HTR-8/SVneo (cell line): ENCODE measurements around the gene ARL13B.
"Not testable (repeated sequence)": the region's sequence is repeated elsewhere in the genome, so short reads cannot be mapped to it uniquely, and the experiment has no call there.

ENCODE experiments used
- DNase-seq: peaks from one replicate; pipeline ENCODE4 v3.0.0; 2011; ENCODE audit warnings: low spot score, mixed read lengths; ENCODE audit not compliant: insufficient read length
- FAIRE-seq: peaks from 2 replicates; lab custom pipeline; 2011; peaks lifted over from hg19 to GRCh38; lab: Jason Lieb, UNC

The ARL13B gene

DNA sequence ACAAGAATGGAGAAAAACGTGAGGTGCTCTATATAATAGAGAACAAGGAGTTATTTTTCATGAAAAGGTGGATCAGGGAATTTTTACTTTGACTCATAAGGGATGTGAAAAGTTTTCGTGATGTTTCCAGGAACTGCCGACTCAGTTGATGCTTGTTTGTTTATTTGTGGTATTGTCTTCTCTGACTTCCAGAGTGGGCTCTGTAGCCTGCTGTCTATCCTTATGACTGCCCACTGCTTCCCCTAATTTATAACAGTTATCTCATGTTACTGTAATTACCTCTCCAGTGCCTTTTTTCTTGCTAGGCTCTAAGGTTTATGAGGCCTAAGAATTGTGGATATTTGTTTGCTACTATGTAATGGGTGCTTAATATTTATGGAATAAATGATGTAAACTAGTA, 12.3 kb downstream of the ARL13B start:
- DNase-seq (no peak), FAIRE-seq (no peak)

DNA sequence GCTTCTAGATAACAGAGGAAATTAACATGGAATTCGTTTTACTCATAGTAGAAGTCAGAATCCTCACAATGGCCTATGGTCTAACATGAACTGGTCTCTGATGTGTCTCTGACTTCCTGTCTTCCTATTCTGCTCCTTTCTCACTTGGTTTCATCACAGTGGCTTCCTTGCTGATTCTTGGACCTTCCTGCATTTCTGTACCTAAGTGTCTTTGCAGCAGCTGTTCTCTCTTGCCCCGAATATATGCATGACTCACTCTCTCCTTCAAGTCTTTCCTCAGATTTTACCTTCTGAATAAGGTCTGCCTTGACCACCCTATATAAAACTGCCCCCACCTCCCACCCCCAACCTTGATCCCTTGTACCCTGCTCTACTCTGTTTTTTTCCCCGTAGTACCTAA, 14.1 kb downstream of the ARL13B start:
- no peak for FAIRE-seq
- no peak for DNase-seq

DNA sequence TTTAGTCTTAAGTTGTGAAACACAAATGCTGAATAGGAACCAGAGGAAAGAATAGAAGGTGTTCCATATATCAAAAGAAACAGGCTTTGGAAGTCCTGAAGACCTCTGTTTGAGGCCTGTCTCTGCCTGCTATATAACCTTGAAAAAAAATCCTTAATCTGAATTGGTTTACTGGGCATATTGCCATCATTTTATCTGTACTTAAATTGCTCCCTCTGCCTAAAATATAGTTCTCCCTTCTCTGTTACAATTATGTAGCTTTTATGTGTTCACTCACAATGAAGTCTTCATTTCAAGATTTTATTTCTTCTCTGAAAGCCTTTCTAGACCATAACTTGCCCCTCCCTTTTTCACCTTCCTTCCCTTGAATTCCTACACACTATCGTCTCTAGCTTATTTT, 21.2 kb downstream of the ARL13B start:
- no peak for FAIRE-seq

DNA sequence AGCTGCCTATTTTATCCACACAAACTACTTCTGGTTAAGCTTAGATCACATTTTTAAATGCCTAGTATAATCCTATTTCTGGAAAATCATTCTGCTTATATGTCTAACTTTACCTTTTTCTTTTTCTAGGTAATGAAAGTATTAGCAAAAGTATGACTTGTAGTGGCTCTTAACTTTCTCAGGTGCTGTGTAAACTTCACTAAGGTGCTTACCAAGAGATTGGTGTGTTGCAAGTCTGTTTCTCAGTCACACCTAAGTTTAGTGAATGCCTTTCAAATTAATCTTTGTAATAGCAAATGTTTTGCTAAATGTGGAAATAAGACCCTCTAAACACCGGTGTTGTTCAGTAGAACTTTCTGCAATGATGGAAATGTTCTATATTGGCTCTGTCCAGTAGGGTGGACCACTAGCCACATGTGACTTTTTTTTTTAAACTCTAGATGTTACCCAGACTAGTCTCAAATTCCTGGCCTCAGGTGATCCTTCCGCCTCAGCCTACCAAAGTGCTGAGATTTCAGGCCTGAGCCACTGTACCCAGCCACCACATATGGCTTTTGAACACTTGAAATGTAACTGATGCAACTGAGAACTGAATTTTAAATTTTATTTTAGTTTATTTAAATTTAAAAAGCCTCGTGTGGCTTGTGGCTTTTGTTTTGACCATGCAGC, 22.0 kb downstream of the ARL13B start:
- DNase-seq (no peak), FAIRE-seq (no peak)

More for the DNA sequence above, 21.2 kb downstream of the ARL13B start:
- DNase-seq: no peak

DNA sequence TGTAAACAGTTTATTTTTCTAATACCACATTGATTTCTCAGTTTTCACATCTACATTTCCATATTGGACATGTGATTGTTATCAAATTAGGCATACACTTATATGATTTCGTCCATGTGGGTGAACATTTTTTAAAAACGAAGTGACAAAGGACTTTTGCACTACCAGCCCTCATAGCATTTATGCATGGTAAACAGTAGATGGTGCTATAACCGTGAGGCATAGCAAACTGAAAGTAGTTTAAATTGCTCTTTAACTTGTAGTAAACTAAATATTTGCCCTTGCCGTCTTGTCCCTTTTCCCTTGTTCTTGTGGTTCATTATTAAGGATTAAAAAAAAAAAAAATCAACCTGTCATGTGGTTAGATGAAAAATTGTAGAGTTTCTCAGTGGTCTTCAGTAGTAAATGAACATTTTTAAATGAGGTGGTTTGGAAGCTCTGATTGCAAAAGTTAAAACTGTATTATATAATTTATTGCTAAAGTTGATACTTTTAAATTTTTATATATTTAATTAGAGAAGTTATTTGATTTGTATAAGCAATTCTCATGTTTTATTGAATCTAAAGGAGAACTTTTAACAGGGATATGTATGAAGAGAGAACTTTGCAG, 24.5 kb downstream of the ARL13B start:
- no peak for FAIRE-seq

DNA sequence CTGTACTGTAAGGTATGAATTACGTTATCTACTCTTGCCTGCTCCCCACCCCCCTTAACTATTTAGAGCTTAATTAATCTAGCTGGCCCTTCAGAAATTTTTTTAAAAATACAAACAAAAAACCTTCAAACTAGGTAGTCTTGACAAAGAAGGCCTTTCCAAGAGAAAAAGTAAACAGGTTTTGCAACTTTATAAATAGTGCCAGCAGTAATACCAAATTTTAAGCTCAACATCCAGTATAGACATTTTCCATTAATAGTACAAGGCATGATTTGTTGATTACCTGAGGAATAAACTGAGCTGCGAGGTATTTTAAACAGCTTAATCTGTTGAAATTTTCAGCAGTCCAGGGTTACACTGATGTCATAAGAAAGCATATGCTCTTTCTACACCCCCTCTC, 28.3 kb downstream of the ARL13B start:
- DNase-seq: no peak
- FAIRE-seq: no peak

More for the DNA sequence above, 24.5 kb downstream of the ARL13B start:
- DNase-seq: peak; percentile 55

DNA sequence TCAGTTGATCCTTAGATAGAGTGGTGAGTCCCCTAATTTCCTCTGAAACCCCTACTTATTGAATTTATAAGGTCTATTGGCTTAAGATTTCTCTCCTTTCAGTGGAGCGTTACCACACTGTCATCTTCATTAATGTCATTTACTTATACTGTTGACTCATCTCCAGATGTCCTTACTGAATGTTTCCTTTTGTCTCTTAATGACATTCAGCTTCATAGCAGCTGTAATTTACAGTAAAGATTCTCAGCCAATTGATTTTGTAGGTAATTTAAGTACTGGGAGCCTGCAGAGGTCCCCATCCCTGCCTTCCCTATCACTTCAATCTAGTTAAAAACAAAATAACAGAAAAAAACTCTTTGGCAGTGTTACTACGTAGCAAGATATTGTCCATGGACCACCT, 29.7 kb downstream of the ARL13B start:
- DNase-seq: no peak
- no peak for FAIRE-seq

DNA sequence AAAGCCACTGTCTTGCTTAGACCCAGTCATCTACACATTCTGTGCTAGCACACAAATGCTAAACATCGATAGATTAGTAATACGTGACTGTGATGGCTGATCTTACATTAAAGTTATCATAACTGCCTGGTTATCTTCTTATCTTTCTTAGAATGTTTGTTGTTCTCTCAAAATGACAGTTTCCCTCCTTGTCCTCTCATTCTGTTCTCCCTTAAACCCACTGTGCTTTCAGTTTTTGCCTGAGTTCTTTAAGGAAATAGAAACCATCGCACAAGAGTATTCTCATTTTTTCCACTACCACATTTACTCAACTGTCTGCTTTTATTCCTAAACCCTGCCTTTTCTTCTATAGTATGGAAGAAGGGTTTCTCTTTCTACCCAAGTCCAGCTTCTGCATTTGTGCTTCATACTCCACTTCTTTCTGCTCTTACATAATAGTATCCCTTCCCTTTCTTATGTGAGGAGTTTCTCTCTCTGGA, 31.3 kb downstream of the ARL13B start:
- FAIRE-seq (no peak), DNase-seq (no peak)

DNA sequence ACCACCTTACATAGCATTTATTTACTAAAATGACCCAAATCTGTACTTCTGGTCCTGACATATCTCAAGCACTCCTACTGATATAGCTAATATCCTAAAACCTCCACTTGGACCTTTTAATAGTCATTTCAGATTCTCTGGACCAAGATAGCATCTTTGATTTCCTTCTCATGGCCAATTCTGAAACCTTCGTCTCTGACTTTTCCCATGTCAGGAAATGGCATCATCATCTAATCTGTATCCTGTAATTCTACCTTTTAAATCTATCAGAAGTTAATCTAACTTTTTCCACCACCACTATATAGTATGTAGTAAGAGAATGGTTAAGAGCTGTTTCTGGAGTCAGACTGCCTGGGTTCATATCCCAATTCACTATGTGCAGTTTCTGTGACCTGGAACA, 32.2 kb downstream of the ARL13B start:
- no peak for FAIRE-seq
- no peak for DNase-seq

DNA sequence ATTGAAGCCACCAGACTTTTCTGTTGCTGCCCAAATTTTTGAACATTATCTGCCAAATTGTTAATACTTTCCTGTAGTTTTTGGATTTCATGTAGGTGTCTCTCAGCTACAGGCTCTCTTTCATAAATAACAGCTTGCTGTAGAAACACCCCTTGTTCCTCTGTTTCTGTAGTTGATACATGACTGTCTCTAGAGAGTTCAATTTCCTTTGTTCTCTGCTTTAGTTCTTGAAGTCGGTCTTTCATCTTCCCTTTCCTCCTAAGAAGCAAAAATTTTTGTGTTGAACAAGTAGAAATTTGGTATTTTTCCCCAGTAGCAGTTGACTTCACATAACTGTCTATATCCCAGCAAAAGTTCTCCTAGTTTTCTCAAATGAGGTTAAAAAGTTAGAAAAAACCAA, 35.1 kb downstream of the ARL13B start:
- FAIRE-seq: no peak
- DNase-seq: no peak

DNA sequence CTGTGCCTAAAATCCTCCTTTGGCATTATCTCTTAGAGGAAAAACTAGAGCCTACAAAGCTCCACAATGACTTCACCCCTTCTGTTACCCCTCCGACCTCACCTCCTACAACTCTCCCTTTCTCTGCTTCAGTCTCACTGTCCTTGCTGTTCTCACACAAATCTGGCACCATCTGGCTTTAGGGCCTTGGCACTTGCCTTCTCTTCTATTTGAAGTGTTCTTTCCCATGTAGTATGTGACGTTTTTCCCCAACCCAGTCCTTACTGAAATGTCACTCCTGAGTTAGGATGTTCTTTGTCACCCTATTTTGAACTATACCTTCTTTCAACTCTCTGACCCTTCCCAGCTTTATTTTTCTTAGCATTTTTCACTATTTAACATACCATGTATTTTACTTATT, 39.7 kb downstream of the ARL13B start:
- FAIRE-seq (no peak), DNase-seq (no peak)

DNA sequence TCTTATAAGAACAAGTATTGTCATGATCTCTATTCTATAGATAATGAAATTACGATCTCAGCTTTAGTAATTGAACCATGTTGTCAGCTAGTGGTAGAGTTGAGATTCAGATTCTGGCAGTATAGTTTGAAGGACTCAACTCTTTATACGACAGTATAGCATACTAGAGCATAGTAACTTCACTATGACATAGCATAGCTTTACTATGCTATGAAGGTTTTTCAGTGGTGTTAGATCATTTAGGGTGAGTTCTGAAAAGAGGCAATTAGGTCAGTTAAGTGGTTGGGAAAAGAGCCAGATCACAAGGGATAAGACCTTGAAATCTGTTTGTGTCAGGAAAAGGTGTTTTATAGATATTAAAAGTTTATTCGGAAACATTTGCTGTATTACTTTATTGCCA, 40.3 kb downstream of the ARL13B start:
- DNase-seq (no peak), FAIRE-seq (no peak)

DNA sequence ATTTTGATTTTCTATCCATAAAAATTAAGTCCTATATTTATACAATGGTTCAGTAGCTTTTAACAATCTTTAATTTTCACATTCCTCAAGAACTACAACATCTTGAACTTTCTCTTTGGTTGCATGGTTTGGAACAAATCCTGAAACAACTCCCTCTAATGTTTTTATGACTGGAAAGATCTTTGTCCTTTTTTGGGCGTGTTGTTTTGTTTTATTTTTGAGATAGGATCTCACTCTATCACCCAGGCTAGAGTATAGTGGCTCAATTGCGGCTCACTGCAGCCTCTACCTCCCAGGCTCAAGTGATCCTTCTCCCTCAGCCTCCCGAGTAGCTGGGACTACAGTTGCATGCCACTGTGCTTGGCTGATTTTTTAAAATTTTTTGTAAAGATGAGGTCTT, 44.4 kb downstream of the ARL13B start:
- DNase-seq (no peak), FAIRE-seq (no peak)

DNA sequence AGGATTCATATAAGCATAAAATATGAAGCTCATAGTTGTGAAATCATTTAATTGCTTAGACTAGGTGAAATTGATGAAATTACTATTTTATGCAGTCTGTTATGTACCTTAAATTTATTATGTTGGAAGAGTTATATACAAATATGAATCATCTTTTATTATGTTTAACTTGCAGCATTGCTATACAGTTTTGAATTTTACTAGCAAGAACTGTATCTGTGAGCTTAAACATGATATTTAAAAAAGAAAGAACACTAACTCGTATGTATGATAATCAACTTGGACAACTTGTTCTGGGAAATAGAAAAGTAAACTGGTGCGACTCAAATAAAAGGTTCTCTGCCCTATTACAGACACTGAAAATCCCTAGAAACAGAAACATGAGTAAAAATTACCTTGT, 46.7 kb downstream of the ARL13B start:
- no peak for FAIRE-seq

DNA sequence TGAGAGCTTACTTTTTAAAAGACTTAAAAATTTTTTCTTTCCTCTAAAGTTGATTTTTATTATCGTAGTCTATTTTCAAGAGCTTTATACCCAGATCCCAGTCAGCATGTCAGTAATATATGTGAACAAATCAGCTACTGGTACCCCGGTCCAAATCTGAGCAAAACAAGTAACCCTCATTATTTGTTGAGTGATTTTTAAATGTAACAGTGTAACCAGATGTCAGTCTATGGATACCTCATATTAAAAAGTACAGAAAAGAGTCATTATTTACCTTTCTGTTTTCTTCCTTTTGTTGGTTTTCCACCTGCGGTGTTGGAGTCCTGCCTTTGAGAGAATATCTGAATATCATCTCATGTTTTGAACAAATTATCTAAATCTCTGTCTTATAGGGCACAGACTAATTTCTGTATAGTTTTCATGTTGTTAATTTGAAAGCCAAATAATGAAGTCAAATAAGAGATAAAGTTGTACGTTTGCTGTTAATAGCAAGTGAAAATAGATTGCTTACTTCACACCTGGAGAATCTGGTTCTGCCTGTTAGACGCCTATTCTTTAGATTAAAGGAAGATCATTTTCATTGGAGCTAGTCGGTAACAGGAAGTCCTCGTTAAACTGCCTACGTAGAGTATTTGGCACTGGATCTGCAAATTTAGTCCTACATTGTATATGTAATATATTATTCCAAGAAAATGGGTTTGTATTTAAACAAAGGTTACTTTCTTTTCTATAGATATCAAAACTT, 48.3 kb downstream of the ARL13B start, which contains the start of gene STX19:
STX19 (minus strand) TSS at position 505 of the 745 bp plus-strand sequence. CDS start 13,328 bp downstream, outside the sequence.
- FAIRE-seq (no peak), DNase-seq (no peak)

More for the DNA sequence above, 46.7 kb downstream of the ARL13B start:
- no peak for DNase-seq

DNA sequence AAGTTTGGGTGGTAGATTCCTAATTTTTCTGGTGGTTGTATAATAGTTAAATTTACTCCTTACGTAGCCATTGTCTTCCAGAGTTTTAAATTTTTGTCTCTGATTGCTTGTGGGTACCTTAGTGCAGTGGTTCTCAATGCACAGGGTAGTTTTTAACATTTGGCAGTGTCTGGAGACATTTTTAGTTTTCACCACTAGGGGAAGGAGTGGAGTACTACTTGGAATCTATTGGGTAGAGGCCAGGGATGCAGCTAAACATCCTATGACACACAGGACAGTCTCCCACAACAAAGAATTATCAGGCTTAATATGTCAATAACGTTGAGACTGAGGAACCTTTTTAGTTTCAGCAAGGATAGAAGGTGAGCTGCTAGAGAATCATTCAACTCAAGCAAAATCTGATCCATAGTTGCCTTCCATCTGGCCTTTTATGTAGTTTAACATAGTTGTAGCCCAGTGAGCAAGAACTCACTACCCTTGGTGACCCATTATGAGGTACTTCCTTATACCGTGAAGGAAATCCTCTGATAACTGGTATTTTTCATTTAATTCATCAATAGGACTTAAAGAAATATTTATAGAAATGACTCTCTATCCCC, 57.1 kb downstream of the ARL13B start:
- DNase-seq: peak; percentile 18
- FAIRE-seq: peak; percentile 20

DNA sequence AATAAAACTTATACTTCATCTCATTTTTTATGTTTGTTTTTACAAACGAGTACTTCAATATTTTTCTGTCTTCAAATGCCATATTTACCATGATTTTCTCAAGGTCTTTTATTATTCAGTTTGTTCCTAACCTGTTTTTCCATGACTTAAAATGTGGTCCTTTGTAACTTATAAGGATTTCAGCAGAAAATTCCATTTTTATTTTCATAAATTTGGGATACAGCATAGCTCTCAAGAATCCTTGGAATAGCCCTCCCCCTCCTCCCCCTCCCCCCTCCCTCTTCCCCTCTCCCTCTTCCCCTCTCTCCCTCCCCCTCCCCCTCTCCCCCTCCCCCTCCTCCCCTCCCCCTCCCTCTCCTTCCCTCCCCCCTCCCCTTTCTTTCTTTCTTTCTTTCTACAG, 63.3 kb downstream of the ARL13B start:
- FAIRE-seq (no peak), DNase-seq (no peak)

DNA sequence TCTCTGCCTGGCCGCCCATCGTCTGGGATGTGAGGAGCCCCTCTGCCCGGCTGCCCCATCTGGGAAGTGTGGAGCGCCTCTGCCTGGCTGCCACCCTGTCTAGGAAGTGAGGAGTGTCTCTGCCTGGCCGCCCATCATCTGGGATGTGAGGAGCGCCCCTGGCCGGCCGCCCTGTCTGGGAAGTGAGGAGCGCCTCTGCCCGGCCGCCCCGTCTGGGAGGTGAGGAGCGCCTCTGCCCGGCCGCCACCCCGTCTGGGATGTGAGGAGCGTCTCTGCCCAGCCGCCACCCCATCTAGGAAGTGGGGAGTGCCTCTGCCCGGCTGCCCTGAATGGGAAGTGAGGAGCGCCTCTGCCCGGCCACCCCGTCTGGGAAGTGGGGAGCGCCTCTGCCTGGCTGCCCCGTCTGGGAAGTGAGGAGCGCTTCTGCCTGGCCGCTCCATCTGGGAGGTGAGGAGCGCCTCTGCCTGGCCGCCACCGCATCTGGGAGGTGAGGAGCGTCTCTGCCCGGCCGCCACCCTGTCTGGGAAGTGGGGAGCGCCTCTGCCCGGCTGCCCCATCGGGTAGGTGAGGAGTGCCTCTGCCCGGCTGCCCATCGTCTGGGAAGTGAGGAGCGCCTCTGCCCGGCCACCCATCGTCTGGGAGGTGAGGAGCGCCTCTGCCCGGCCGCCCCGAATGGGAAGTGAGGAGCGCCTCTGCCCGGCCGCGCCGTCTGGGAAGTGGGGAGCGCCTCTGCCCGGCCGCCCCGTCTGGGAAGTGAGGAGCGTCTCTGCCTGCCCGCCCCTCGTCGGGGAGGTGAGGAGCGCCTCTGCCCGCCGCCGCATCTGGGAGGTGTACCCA, 64.4 kb downstream of the ARL13B start:
- not testable (repeated sequence) for DNase-seq, FAIRE-seq

DNA sequence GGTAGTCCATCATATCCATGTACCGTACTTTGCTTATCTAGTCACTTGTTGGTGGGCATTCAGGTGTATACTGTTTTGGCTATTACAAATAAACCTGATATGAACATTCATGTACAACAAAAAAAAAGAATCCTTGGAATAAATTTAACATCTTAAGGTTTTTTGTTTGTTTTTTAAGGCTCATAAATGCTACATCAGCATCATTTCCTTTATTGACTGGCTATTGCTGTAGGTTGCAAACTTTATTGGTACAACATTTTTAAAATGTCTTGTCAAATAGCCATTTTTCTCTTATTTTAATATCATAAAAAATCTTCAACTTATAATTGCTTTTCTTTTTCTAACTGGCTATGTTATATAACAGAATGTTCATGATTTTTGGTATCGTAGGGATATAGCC, 66.6 kb downstream of the ARL13B start:
- no peak for FAIRE-seq
- DNase-seq: no peak

DNA sequence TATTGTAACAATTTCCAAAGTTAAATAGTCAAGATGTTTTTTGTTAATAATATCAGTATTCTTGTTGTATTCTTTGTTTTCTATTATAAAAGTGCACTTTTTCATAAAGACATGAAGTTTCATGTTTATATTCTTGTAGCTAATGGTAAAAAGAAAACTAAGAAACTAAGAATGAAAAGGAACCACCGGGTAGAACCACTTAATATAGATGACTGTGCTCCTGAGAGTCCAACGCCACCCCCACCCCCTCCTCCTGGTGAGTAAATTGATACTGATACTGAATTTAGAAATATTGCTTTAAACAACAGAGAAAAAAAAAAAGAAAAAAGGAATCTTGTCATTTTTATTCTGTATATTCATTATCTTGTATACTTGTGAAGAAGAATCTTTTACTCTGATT, 69.3 kb downstream of the ARL13B start:
- no peak for DNase-seq
- FAIRE-seq: no peak
